HTR-8/SVneo (cell line): ENCODE results near the gene RBMS3.
"Not testable (repeated sequence)": the region's sequence is repeated elsewhere in the genome, so short reads cannot be mapped to it uniquely, and the experiment has no call there.

ENCODE experiments used
- DNase-seq: peaks from one replicate; pipeline ENCODE4 v3.0.0; 2011; ENCODE audit warnings: low spot score, mixed read lengths; ENCODE audit not compliant: insufficient read length
- FAIRE-seq: peaks from 2 replicates; lab custom pipeline; 2011; peaks lifted over from hg19 to GRCh38; lab: Jason Lieb, UNC

Gene RBMS3

GRCh38 chr3:29373131-29373680, 92.3 kb downstream of the RBMS3 start:
- peak; percentile 4 for FAIRE-seq
- no peak for DNase-seq

- no peak for DNase-seq
- FAIRE-seq: no peak
Observed at GRCh38 chr3:29374226-29374625, 93.4 kb downstream of the RBMS3 start.

- DNase-seq (no peak), FAIRE-seq (no peak)
Observed at GRCh38 chr3:29379097-29379496, 98.2 kb downstream of the RBMS3 start.

- FAIRE-seq (no peak), DNase-seq (no peak)
Observed at GRCh38 chr3:29381595-29381994, 100.7 kb downstream of the RBMS3 start.

- no peak for FAIRE-seq
- DNase-seq: no peak
Observed at GRCh38 chr3:29382409-29382808, 101.5 kb downstream of the RBMS3 start.

- DNase-seq (no peak), FAIRE-seq (no peak)
Observed at GRCh38 chr3:29382845-29383244, 102.0 kb downstream of the RBMS3 start.

- DNase-seq (peak; percentile 61), FAIRE-seq (peak; percentile 38)
Observed at GRCh38 chr3:29384640-29385039, 103.8 kb downstream of the RBMS3 start.

GRCh38 chr3:29385046-29385830, 104.4 kb downstream of the RBMS3 start:
- DNase-seq (no peak), FAIRE-seq (peak; percentile 49)

- DNase-seq (no peak), FAIRE-seq (peak; percentile 57)
Observed at GRCh38 chr3:29389362-29389761, 108.5 kb downstream of the RBMS3 start.

- DNase-seq (no peak), FAIRE-seq (no peak)
Observed at GRCh38 chr3:29392625-29393388, 111.9 kb downstream of the RBMS3 start.

GRCh38 chr3:29393946-29394345, 113.1 kb downstream of the RBMS3 start:
- FAIRE-seq, DNase-seq: not testable (repeated sequence)

- DNase-seq (no peak), FAIRE-seq (no peak)
Observed at GRCh38 chr3:29397406-29397805, 116.5 kb downstream of the RBMS3 start.

GRCh38 chr3:29398787-29399186, 117.9 kb downstream of the RBMS3 start:
- DNase-seq (no peak), FAIRE-seq (no peak)

GRCh38 chr3:29406291-29406832, 125.5 kb downstream of the RBMS3 start:
- DNase-seq: no peak
- no peak for FAIRE-seq

GRCh38 chr3:29408676-29409075, 127.8 kb downstream of the RBMS3 start:
- FAIRE-seq (no peak), DNase-seq (no peak)

- DNase-seq: no peak
- FAIRE-seq: no peak
Observed at GRCh38 chr3:29409409-29409808, 128.5 kb downstream of the RBMS3 start.

GRCh38 chr3:29410220-29410619, 129.3 kb downstream of the RBMS3 start:
- DNase-seq: no peak
- FAIRE-seq: no peak

- FAIRE-seq: no peak
- DNase-seq: no peak
Observed at GRCh38 chr3:29410660-29411405, 130.0 kb downstream of the RBMS3 start.

GRCh38 chr3:29412110-29412509, 131.2 kb downstream of the RBMS3 start:
- no peak for FAIRE-seq
- no peak for DNase-seq
